Adipose tissue (tissue), 3 donors: Measurements from ENCODE around the gene PRRC2A. TPM values are rescaled to one million over a fixed set of nuclear protein-coding genes. Genes with fewer than 3 reads are reported as not detected.

Source experiments
- H3K27ac ChIP-seq: one replicate; pipeline ENCODE4 v1.5.1; 2013; ENCODE audit warnings: low read depth, low read length
- WGBS, 3 donors: extraction: QIAGEN DNeasy Blood & Tissue Kit; methylation state at CpG; one replicate each; pipeline ENCODE4 v1.1.7; 2013; 5-methylcytosine and 5-hydroxymethylcytosine counted together
- polyA plus RNA-seq, 3 donors: library from polyadenylated mRNA; stranded (reverse); fragments of 200-250 nt; gene quantifications; one replicate each; pipeline ENCODE4 v1.2.3, GENCODE V29; 2013
- donor health status: healthy with polysubstance abuse.
- donor health status: Bipolar disorder and iron deficiency.
- donor health status: healthy.

The PRRC2A gene
- polyA plus RNA-seq = 100 to 1,000 TPM in 2 of 3 donors, 10 to 100 TPM in 1; 47.8 to 112 (median 110) TPM

DNA sequence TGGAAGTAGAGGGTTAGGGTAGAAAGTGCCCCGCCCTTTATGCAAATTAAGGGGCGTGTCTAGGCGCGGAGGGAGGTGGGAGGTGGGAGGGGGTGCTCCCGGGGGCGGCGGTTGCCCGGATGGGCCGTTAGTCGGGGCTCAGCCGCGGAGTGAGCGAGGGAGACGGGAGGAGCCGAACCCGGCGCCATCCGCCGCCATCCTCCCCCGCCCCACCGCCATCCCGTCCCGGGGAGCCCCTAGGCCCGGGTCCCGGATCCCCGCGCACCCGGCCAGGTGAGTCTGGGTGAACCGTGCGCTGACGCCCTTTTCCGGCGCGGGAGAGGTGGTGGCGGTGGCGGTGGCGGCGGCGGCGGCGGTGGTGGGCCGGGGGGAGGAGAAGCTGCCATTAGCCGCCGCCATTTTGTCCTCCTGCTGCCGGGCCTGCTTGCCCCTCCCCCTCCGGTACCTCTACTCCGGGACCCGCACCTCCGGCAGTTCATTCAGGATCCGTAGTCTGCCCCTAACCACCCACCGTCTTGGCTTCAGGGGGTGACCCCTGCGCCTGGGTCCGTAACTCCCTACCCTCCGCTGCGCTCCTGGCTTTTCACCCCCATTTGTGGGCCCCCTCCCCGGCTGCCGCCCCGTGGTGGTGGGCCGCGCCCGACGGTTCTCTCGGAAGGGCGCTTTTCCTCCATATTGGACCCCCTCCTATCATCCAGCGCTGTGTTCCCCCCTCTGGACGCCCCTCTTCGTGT, at the start of gene PRRC2A:
PRRC2A (plus strand) TSS at position 130 of the 734 bp plus-strand sequence. CDS start 2,075 bp downstream, outside the sequence.
- 0 to 1% (median 1%) methylated on average over 43 to 60 of the region's 67 CpGs for whole genome bisulfite sequencing, 3 donors
- H3K27ac ChIP-seq = peak within 1 kb of the TSS; percentile 86

DNA sequence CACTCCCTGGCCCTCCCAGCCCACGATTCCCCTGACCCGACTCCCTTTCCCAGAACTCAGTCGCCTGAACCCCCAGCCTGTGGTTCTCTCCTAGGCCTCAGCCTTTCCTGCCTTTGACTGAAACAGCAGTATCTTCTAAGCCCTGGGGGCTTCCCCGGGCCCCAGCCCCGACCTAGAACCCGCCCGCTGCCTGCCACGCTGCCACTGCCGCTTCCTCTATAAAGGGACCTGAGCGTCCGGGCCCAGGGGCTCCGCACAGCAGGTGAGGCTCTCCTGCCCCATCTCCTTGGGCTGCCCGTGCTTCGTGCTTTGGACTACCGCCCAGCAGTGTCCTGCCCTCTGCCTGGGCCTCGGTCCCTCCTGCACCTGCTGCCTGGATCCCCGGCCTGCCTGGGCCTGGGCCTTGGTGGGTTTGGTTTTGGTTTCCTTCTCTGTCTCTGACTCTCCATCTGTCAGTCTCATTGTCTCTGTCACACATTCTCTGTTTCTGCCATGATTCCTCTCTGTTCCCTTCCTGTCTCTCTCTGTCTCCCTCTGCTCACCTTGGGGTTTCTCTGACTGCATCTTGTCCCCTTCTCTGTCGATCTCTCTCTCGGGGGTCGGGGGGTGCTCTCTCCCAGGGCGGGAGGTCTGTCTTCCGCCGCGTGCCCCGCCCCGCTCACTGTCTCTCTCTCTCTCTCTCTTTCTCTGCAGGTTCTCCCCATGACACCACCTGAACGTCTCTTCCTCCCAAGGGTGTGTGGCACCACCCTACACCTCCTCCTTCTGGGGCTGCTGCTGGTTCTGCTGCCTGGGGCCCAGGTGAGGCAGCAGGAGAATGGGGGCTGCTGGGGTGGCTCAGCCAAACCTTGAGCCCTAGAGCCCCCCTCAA, 48.2 kb upstream of the PRRC2A start, which contains the start of gene LTA:
LTA (plus strand) TSS at position 249 of the 871 bp plus-strand sequence; CDS start at position 703, 454 bp downstream.
- no peak within 1 kb of the TSS for H3K27ac ChIP-seq
- 81% methylated on average over 22 to 27 of the region's 27 CpGs for WGBS, 3 donors

DNA sequence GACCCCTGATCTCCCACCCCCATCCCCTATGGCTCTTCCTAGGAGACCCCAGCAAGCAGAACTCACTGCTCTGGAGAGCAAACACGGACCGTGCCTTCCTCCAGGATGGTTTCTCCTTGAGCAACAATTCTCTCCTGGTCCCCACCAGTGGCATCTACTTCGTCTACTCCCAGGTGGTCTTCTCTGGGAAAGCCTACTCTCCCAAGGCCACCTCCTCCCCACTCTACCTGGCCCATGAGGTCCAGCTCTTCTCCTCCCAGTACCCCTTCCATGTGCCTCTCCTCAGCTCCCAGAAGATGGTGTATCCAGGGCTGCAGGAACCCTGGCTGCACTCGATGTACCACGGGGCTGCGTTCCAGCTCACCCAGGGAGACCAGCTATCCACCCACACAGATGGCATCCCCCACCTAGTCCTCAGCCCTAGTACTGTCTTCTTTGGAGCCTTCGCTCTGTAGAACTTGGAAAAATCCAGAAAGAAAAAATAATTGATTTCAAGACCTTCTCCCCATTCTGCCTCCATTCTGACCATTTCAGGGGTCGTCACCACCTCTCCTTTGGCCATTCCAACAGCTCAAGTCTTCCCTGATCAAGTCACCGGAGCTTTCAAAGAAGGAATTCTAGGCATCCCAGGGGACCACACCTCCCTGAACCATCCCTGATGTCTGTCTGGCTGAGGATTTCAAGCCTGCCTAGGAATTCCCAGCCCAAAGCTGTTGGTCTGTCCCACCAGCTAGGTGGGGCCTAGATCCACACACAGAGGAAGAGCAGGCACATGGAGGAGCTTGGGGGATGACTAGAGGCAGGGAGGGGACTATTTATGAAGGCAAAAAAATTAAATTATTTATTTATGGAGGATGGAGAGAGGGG, 47.0 kb upstream of the PRRC2A start:
- 74 to 91% (median 90%) methylated on average over 9 of the region's 9 CpGs for WGBS, 3 donors
- no peak overlapping the region for H3K27ac ChIP-seq

DNA sequence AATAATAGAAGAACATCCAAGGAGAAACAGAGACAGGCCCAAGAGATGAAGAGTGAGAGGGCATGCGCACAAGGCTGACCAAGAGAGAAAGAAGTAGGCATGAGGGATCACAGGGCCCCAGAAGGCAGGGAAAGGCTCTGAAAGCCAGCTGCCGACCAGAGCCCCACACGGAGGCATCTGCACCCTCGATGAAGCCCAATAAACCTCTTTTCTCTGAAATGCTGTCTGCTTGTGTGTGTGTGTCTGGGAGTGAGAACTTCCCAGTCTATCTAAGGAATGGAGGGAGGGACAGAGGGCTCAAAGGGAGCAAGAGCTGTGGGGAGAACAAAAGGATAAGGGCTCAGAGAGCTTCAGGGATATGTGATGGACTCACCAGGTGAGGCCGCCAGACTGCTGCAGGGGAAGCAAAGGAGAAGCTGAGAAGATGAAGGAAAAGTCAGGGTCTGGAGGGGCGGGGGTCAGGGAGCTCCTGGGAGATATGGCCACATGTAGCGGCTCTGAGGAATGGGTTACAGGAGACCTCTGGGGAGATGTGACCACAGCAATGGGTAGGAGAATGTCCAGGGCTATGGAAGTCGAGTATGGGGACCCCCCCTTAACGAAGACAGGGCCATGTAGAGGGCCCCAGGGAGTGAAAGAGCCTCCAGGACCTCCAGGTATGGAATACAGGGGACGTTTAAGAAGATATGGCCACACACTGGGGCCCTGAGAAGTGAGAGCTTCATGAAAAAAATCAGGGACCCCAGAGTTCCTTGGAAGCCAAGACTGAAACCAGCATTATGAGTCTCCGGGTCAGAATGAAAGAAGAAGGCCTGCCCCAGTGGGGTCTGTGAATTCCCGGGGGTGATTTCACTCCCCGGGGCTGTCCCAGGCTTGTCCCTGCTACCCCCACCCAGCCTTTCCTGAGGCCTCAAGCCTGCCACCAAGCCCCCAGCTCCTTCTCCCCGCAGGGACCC, 46.1 kb upstream of the PRRC2A start:
- WGBS, 3 donors = 78 to 87% (median 84%) methylated on average over 14 of the region's 14 CpGs
- H3K27ac ChIP-seq = no peak overlapping the region

DNA sequence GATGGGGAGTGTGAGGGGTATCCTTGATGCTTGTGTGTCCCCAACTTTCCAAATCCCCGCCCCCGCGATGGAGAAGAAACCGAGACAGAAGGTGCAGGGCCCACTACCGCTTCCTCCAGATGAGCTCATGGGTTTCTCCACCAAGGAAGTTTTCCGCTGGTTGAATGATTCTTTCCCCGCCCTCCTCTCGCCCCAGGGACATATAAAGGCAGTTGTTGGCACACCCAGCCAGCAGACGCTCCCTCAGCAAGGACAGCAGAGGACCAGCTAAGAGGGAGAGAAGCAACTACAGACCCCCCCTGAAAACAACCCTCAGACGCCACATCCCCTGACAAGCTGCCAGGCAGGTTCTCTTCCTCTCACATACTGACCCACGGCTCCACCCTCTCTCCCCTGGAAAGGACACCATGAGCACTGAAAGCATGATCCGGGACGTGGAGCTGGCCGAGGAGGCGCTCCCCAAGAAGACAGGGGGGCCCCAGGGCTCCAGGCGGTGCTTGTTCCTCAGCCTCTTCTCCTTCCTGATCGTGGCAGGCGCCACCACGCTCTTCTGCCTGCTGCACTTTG, 45.1 kb upstream of the PRRC2A start, which contains the start of gene TNF:
TNF (plus strand) TSS at position 231 of the 567 bp plus-strand sequence; CDS start at position 408, 177 bp downstream.
- WGBS, 3 donors = 26 to 62% (median 29%) methylated on average over 19 of the region's 19 CpGs
- no peak within 1 kb of the TSS for H3K27ac ChIP-seq

DNA sequence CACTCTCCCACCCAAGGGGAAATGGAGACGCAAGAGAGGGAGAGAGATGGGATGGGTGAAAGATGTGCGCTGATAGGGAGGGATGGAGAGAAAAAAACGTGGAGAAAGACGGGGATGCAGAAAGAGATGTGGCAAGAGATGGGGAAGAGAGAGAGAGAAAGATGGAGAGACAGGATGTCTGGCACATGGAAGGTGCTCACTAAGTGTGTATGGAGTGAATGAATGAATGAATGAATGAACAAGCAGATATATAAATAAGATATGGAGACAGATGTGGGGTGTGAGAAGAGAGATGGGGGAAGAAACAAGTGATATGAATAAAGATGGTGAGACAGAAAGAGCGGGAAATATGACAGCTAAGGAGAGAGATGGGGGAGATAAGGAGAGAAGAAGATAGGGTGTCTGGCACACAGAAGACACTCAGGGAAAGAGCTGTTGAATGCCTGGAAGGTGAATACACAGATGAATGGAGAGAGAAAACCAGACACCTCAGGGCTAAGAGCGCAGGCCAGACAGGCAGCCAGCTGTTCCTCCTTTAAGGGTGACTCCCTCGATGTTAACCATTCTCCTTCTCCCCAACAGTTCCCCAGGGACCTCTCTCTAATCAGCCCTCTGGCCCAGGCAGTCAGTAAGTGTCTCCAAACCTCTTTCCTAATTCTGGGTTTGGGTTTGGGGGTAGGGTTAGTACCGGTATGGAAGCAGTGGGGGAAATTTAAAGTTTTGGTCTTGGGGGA, 44.4 kb upstream of the PRRC2A start:
- H3K27ac ChIP-seq = no peak overlapping the region
- WGBS, 3 donors = 63 to 76% (median 64%) methylated on average over 8 of the region's 8 CpGs

DNA sequence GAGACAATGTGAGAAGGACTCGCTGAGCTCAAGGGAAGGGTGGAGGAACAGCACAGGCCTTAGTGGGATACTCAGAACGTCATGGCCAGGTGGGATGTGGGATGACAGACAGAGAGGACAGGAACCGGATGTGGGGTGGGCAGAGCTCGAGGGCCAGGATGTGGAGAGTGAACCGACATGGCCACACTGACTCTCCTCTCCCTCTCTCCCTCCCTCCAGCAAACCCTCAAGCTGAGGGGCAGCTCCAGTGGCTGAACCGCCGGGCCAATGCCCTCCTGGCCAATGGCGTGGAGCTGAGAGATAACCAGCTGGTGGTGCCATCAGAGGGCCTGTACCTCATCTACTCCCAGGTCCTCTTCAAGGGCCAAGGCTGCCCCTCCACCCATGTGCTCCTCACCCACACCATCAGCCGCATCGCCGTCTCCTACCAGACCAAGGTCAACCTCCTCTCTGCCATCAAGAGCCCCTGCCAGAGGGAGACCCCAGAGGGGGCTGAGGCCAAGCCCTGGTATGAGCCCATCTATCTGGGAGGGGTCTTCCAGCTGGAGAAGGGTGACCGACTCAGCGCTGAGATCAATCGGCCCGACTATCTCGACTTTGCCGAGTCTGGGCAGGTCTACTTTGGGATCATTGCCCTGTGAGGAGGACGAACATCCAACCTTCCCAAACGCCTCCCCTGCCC, 43.5 kb upstream of the PRRC2A start:
- 82 to 87% (median 87%) methylated on average over 18 to 19 of the region's 19 CpGs for WGBS, 3 donors
- no peak overlapping the region for H3K27ac ChIP-seq

DNA sequence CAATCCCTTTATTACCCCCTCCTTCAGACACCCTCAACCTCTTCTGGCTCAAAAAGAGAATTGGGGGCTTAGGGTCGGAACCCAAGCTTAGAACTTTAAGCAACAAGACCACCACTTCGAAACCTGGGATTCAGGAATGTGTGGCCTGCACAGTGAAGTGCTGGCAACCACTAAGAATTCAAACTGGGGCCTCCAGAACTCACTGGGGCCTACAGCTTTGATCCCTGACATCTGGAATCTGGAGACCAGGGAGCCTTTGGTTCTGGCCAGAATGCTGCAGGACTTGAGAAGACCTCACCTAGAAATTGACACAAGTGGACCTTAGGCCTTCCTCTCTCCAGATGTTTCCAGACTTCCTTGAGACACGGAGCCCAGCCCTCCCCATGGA, 42.9 kb upstream of the PRRC2A start:
- WGBS, 3 donors = 84 to 89% (median 88%) methylated on average over 3 of the region's 3 CpGs
- no peak overlapping the region for H3K27ac ChIP-seq

DNA sequence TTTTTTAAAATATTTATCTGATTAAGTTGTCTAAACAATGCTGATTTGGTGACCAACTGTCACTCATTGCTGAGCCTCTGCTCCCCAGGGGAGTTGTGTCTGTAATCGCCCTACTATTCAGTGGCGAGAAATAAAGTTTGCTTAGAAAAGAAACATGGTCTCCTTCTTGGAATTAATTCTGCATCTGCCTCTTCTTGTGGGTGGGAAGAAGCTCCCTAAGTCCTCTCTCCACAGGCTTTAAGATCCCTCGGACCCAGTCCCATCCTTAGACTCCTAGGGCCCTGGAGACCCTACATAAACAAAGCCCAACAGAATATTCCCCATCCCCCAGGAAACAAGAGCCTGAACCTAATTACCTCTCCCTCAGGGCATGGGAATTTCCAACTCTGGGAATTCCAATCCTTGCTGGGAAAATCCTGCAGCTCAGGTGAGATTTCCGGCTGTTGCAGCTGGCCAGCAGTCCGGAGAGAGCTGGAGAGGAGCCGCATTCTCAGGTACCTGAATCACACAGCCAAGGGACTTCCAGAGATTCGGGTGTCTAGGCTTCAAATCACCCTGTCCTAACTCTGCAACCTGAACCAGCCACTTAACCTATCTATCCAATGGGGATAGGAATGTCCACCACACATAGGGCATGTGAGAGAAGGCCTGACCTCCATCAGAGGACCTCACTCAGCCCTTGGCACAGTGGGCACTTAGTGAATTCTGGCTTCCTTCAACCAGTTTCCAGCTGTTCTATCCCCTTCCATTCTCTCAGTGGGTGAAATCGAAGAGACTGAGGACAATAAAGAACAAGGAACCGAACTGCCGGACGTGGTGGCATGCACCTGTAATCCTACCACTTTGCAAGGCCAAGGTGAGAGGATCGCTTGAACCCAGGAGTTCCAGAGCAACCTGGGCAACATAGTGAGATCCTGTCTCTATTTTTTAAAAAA, 42.1 kb upstream of the PRRC2A start:
- WGBS, 3 donors = 71 to 86% (median 84%) methylated on average over 12 of the region's 12 CpGs
- H3K27ac ChIP-seq = no peak overlapping the region

DNA sequence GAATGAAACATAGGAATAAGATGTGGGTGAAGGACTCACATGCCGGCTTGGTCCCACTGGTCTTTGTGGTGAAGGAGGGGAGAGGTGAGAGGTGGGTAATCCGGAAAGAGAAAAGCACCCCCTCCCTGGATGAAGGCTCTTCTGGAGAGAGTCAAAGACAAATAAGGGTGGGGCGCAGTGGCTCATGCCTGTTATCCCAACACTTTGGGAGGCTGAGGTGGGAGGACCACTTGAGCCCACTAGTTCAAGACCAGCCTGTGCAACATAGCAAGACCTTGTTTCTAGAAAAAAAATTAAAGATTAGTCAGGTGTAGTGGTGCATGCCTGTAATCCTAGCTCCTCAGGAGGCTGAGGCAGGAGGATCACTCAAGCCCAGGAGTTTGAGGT, 41.4 kb upstream of the PRRC2A start:
- no peak overlapping the region for H3K27ac ChIP-seq
- WGBS, 3 donors = 88 to 98% (median 90%) methylated on average over 3 of the region's 3 CpGs

DNA sequence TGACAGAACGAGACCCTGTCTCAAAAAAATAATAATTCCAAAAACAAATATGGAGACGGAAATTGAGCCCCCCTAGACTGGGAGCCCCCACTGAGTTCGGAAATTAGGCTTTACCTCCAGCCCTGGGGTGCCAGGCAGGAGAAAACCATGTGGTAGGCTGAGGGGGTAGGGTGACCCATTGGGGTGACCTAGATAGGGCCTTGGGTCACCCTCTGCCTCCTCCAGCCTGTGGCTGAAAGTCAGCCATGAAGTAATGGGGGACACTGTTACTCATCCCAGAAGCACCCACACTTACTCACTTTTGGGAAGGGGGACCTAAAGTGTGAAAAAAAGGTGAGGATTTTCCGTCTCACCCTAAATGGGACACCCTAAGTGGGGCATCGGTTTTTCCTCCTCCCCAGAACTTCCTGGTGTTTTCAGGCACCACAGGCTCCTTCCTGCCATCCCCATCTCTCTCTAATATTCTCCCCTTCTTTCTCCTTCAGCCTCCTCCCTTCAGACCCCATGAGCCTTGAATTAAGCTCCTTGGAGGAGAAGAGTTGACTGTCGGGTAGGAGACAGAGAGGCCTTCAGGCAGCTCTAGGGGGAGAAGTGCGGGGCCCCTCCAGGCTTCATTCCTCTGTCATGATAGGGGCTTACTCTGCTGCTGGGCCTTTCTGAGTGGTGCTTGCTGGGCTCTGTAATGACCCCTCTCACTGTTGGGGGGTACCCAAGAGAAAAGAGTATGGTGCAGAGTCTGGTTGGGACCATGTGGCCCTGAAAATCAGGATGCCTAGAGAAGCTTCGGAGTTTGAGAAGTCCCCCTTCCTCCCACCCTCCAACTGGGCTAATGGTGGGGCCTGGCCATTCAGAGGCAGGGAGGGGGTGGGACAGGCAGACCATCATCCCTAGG, 40.7 kb upstream of the PRRC2A start:
- 86 to 92% (median 86%) methylated on average over 8 of the region's 8 CpGs for WGBS, 3 donors
- H3K27ac ChIP-seq = no peak overlapping the region

DNA sequence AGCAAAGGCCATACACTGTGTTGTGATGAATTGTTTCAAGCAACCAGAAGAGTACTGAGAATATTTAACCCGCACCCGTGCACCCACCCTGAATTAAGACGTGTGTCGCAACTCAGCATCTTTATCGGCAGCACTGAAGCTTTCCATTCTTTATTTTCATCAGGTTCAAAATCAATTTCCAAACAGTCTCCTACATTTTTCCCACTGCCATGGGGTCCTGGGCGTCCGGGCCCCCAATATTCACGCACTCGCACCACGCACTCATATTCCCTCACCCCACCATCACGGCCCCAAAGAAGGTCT, 40.1 kb upstream of the PRRC2A start:
- 27 to 34% (median 30%) methylated on average over 11 of the region's 11 CpGs for WGBS, 3 donors
- H3K27ac ChIP-seq = no peak overlapping the region

DNA sequence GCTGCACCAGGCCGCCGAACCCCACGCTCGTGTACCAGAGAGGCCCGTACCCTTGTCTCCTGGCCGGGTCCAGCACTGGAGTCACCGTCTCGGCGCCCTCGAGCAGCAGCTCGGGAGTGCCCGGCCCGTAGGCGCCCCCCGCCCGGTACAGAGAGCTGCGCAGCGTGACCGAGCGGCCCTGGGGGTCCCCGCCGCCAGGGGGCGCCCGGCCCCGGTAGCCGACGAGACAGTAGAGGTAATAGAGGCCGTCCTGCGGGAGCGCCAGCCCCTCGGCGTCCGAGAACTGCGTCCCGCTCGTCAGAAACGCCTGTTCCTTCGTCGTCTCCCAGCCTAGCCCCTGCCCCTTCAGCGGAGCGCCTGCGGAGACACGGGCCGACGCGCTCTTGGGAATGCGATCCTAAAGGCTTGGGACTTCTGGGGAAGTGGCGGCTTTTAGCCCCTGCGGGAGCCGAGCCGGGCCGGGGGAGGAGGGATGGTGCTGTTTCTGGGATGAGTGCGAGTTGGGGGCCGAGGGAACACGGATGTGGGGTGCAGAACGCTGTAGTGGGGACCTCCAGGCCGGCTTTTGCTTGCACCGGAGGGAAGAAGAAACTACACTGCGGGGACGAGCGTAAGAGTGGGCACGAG, 39.6 kb upstream of the PRRC2A start:
- no peak overlapping the region for H3K27ac ChIP-seq
- 0% methylated on average over 56 to 62 of the region's 62 CpGs for WGBS, 3 donors
